GM21367 (cell line): ENCODE data around the gene DOLPP1.
"Not testable (repeated sequence)": the region's sequence is repeated elsewhere in the genome, so short reads cannot be mapped to it uniquely, and the experiment has no call there.

Experiments
- ATAC-seq: cut with Tn5 transposase; IDR thresholded peaks from one replicate; pipeline ENCODE4 v1.9.1; 2021; ENCODE audit not compliant: unreplicated experiment

The DOLPP1 gene

GRCh38 chr9:129080601-129081387 lies at the start of gene DOLPP1:
TSS of gene DOLPP1 (plus strand) at chr9:129081111. CDS start at chr9:129081132, 21 bp downstream.
- ATAC-seq = peak; percentile 85

GRCh38 chr9:129031514-129031913 lies 49.4 kb upstream of the DOLPP1 start:
- no peak for ATAC-seq

GRCh38 chr9:129032541-129033159 lies 48.3 kb upstream of the DOLPP1 start:
- no peak for ATAC-seq

- ATAC-seq = no peak
Measured at GRCh38 chr9:129033216-129033615, 47.7 kb upstream of the DOLPP1 start.

GRCh38 chr9:129035838-129036237 lies 45.1 kb upstream of the DOLPP1 start:
- not testable (repeated sequence) for ATAC-seq

- peak; percentile 94 for ATAC-seq
Measured at GRCh38 chr9:129036241-129036922, 44.5 kb upstream of the DOLPP1 start, which contains the start of gene MIGA2. TSS of gene MIGA2 (plus strand) at chr9:129036626. CDS start at chr9:129040595, 3,969 bp downstream.

- ATAC-seq = no peak
Measured at GRCh38 chr9:129036923-129037766, 43.8 kb upstream of the DOLPP1 start.

GRCh38 chr9:129037767-129038098 lies 43.2 kb upstream of the DOLPP1 start:
- no peak for ATAC-seq

GRCh38 chr9:129038109-129038852 lies 42.6 kb upstream of the DOLPP1 start:
- ATAC-seq = no peak

- no peak for ATAC-seq
Measured at GRCh38 chr9:129040113-129040643, 40.7 kb upstream of the DOLPP1 start.

GRCh38 chr9:129042016-129042415 lies 38.9 kb upstream of the DOLPP1 start:
- no peak for ATAC-seq

GRCh38 chr9:129052592-129052991 lies 28.3 kb upstream of the DOLPP1 start:
- no peak for ATAC-seq

GRCh38 chr9:129053020-129053419 lies 27.9 kb upstream of the DOLPP1 start:
- ATAC-seq = no peak

- no peak for ATAC-seq
Measured at GRCh38 chr9:129054163-129054851, 26.6 kb upstream of the DOLPP1 start.

GRCh38 chr9:129058965-129059795 lies 21.7 kb upstream of the DOLPP1 start:
- no peak for ATAC-seq

GRCh38 chr9:129059796-129060785 lies 20.8 kb upstream of the DOLPP1 start:
- no peak for ATAC-seq

- ATAC-seq = no peak
Measured at GRCh38 chr9:129060991-129061390, 19.9 kb upstream of the DOLPP1 start.
